HepG2 (cell line): ENCODE results near the gene ARHGEF3. TPM values are rescaled to one million over a fixed set of nuclear protein-coding genes. Genes with fewer than 3 reads are reported as not detected.

Experiments used
- ATAC-seq: fragments of 200-7000 bp; cut with Tn5 transposase; 3 replicates; pipeline ENCODE4 v1.9.1; 2020; ENCODE audit warnings: mild to moderate bottlenecking, moderate library complexity
- BruUV-seq: library from RNA; stranded (reverse); fragments of 400-500 nt; replicated peaks from 2 replicates; lab custom pipeline; 2021; lab: Mats Ljungman, UMichigan
- CTCF ChIA-PET: fragments of 300-600 bp; formaldehyde crosslinking; extraction: SDS; loops from one replicate; lab custom pipeline; 2021; ENCODE audit warnings: low total read pairs, inconsistent platforms, low intra/inter-chr PET ratio; lab: Yijun Ruan, JAX
- POLR2A ChIA-PET: fragments of 350-600 bp; sonication (Branson Sonifier 250); formaldehyde crosslinking; loops from one replicate; lab custom pipeline; 2020; ENCODE audit warnings: antibody characterized with exemption, inconsistent platforms; lab: Yijun Ruan, JAX
- DNase-seq: peaks from one replicate; pipeline ENCODE4 v3.0.0-alpha.2; 2015; ENCODE audit warnings: low spot score
- FAIRE-seq: peaks from 3 replicates; lab custom pipeline; 2011; peaks lifted over from hg19 to GRCh38; lab: Jason Lieb, UNC
- H2AFZ ChIP-seq: one replicate; pipeline ENCODE4 v1.6.1; 2011; ENCODE audit warnings: low read length, inconsistent platforms
- H3K27ac ChIP-seq: fragments of 300-600 bp; 3 replicates; pipeline ENCODE4 v1.8.0; 2011; ENCODE audit warnings: mixed run types, mild to moderate bottlenecking, mixed read lengths, low read length, inconsistent platforms; ENCODE audit not compliant: insufficient read depth; ENCODE audit errors: extremely low read length
- H3K27me3 ChIP-seq, 2 experiments: fragments of 200-600 bp in 1 of 2; 2 replicates in 1 of 2; 3 replicates in 1 of 2; pipeline versions ENCODE4 v1.6.0 to v1.8.0; 2011; ENCODE audit warnings: low read length in 2 of 2, mild to moderate bottlenecking in 2 of 2, moderate library complexity in 2 of 2, inconsistent platforms in 1 of 2; ENCODE audit not compliant: insufficient read depth in 2 of 2, control insufficient read depth in 1 of 2
- H3K36me3 ChIP-seq, 2 experiments: fragments of 200-600 bp in 1 of 2; replicated peaks in 1 of 2; 2 replicates in 1 of 2; 3 replicates in 1 of 2; pipeline versions ENCODE4 v1.5.1 to v1.8.0; 2011; ENCODE audit warnings: low read length in 2 of 2, inconsistent platforms in 1 of 2; ENCODE audit not compliant: insufficient read depth in 2 of 2, control insufficient read depth in 1 of 2
- H3K4me1 ChIP-seq: 2 replicates; pipeline ENCODE4 v1.5.1; 2012; ENCODE audit warnings: low read length, inconsistent platforms; ENCODE audit not compliant: insufficient read depth
- H3K4me2 ChIP-seq: 2 replicates; pipeline ENCODE4 v1.6.0; 2011; ENCODE audit warnings: low read depth, low read length, inconsistent platforms
- H3K4me3 ChIP-seq, 3 experiments: fragments of 200-600 bp in 1 of 3; sonication (generic), shearing (Covaris generic) in 1 of 3; replicated peaks in 1 of 3; 2 replicates each; pipeline ENCODE4 v1.5.1; 2011 to 2016; ENCODE audit warnings: low read length in 3 of 3, inconsistent platforms in 2 of 3, low read depth in 2 of 3, mild to moderate bottlenecking in 2 of 3, control low read depth in 1 of 3, mixed read lengths in 1 of 3; ENCODE audit not compliant: insufficient read depth in 1 of 3
- H3K79me2 ChIP-seq: one replicate; pipeline ENCODE4 v1.6.1; 2011; ENCODE audit warnings: low read length, inconsistent platforms; ENCODE audit not compliant: insufficient read depth
- H3K9ac ChIP-seq: 2 replicates; pipeline ENCODE4 v1.6.0; 2011; ENCODE audit warnings: mild to moderate bottlenecking, low read depth, low read length, inconsistent platforms; ENCODE audit not compliant: insufficient read depth
- H3K9me3 ChIP-seq: 2 replicates; pipeline ENCODE4 v1.5.1; 2012; ENCODE audit warnings: mild to moderate bottlenecking, low read length
- H4K20me1 ChIP-seq: 2 replicates; pipeline ENCODE4 v1.6.0; 2011; ENCODE audit warnings: inconsistent platforms, mild to moderate bottlenecking, low read length, moderate library complexity; ENCODE audit not compliant: insufficient read depth
- ADNP ChIP-seq: sonication (generic); formaldehyde crosslinking; IDR thresholded peaks from 2 replicates; pipeline ENCODE4 v1.4.0; 2020; ENCODE audit warnings: missing genetic modification reagents
- ARNT2 ChIP-seq: sonication (generic); formaldehyde crosslinking; IDR thresholded peaks from 2 replicates; pipeline ENCODE4 v1.8.0; 2022; ENCODE audit warnings: mild to moderate bottlenecking, low read depth, missing genetic modification reagents, moderate library complexity
- CREB1 ChIP-seq, 2 experiments: fragments of 450-650 bp in 1 of 2; IDR thresholded peaks; 2 replicates each; pipeline ENCODE4 v1.6.1; 2016 to 2017; ENCODE audit warnings: control low read depth in 1 of 2, mild to moderate bottlenecking in 1 of 2, missing compliant biosample characterization in 1 of 2, missing genetic modification characterization in 1 of 2
- CREBL2 ChIP-seq: sonication (generic); formaldehyde crosslinking; IDR thresholded peaks from 2 replicates; pipeline ENCODE4 v1.8.1; 2023; ENCODE audit warnings: missing genetic modification reagents, mild to moderate bottlenecking, borderline replicate concordance
- CREM ChIP-seq, 2 experiments: sonication (generic) in 1 of 2; formaldehyde crosslinking in 1 of 2; IDR thresholded peaks; 2 replicates each; pipeline versions ENCODE4 v1.4.0 to v1.6.1; 2016 to 2020; ENCODE audit warnings: antibody characterized with exemption in 1 of 2, mild to moderate bottlenecking in 1 of 2, missing genetic modification reagents in 1 of 2
- ELF3 ChIP-seq: IDR thresholded peaks from 2 replicates; pipeline ENCODE4 v1.6.1; 2016; ENCODE audit warnings: missing genetic modification reagents, missing compliant biosample characterization
- EP300 ChIP-seq, 3 experiments: sonication (generic) in 1 of 3; formaldehyde crosslinking in 1 of 3; IDR thresholded peaks; 2 replicates each; pipeline versions ENCODE4 v1.5.1 to v1.6.1; 2011 to 2020; ENCODE audit warnings: low read depth in 2 of 3, low read length in 2 of 3, borderline replicate concordance in 1 of 3, improper control_type of control experiment in 1 of 3, mild to moderate bottlenecking in 1 of 3, missing genetic modification reagents in 1 of 3, moderate library complexity in 1 of 3
- HDAC2 ChIP-seq: sonication (generic); formaldehyde crosslinking; IDR thresholded peaks from 2 replicates; pipeline ENCODE4 v1.4.0; 2020; ENCODE audit warnings: missing genetic modification reagents
- HOXA3 ChIP-seq: sonication (generic); formaldehyde crosslinking; IDR thresholded peaks from 2 replicates; pipeline ENCODE4 v1.5.0; 2020; ENCODE audit warnings: missing genetic modification reagents
- MYC ChIP-seq: sonication (generic); formaldehyde crosslinking; IDR thresholded peaks from 2 replicates; pipeline ENCODE4 v1.9.0; 2021; ENCODE audit warnings: missing genetic modification reagents, borderline replicate concordance
- PAXIP1 ChIP-seq: sonication (generic); formaldehyde crosslinking; conservative IDR thresholded peaks from 2 replicates; pipeline ENCODE4 v1.4.0; 2020; ENCODE audit warnings: mild to moderate bottlenecking, missing genetic modification reagents, moderate library complexity
- PLRG1 ChIP-seq: fragments of 450-650 bp; conservative IDR thresholded peaks from 2 replicates; pipeline ENCODE4 v1.6.1; 2016
- POGZ ChIP-seq: sonication (generic); formaldehyde crosslinking; IDR thresholded peaks from 2 replicates; pipeline ENCODE4 v1.4.0; 2020; ENCODE audit warnings: mild to moderate bottlenecking, missing genetic modification reagents
- PPARG ChIP-seq: conservative IDR thresholded peaks from 2 replicates; pipeline ENCODE4 v1.6.1; 2016; ENCODE audit warnings: missing biosample characterization, missing genetic modification reagents
- RCOR2 ChIP-seq: IDR thresholded peaks from 2 replicates; pipeline ENCODE4 v1.6.1; 2016; ENCODE audit warnings: missing biosample characterization, missing genetic modification reagents
- REL ChIP-seq: sonication (generic); formaldehyde crosslinking; conservative IDR thresholded peaks from 2 replicates; pipeline ENCODE4 v1.8.0; 2022; ENCODE audit warnings: mild to moderate bottlenecking, missing genetic modification reagents, moderate library complexity
- RFXAP ChIP-seq: sonication (generic); formaldehyde crosslinking; IDR thresholded peaks from 2 replicates; pipeline ENCODE4 v1.4.0; 2020; ENCODE audit warnings: missing genetic modification reagents, borderline replicate concordance
- TBL1XR1 ChIP-seq: fragments of 150-350 bp; IDR thresholded peaks from 2 replicates; pipeline ENCODE4 v1.6.1; 2014; ENCODE audit warnings: borderline replicate concordance, low read length; ENCODE audit not compliant: partially characterized antibody
- ZNF362 ChIP-seq: sonication (generic); formaldehyde crosslinking; IDR thresholded peaks from 2 replicates; pipeline ENCODE4 v1.4.0; 2020; ENCODE audit warnings: missing genetic modification reagents, mild to moderate bottlenecking, borderline replicate concordance
- ZNF383 ChIP-seq: sonication (generic); formaldehyde crosslinking; IDR thresholded peaks from 2 replicates; pipeline ENCODE4 v1.4.0; 2020; ENCODE audit warnings: missing genetic modification reagents, mild to moderate bottlenecking, borderline replicate concordance
- WGBS: methylation state at CpG from one replicate; pipeline ENCODE4 v1.1.6; 2017; ENCODE audit warnings: low lambda C conversion rate; 5-methylcytosine and 5-hydroxymethylcytosine counted together
- in situ Hi-C: cut with HindIII; loops from 2 replicates; pipeline ENCODE4 v1.10.0; 2017; ENCODE audit warnings: low pct_unique_long_range_greater_than_20kb; ENCODE audit not compliant: extremely low pct_ligation_motif_present
- intact Hi-C: fragments of 100-400 bp; cut with micrococcal nuclease; formaldehyde crosslinking; loops from one replicate; pipeline ENCODE4 v1.10.0; 2022; ENCODE audit not compliant: unreplicated experiment
- polyA plus RNA-seq, 8 experiments: library from polyadenylated mRNA; depleted of rRNA in 3 of 8; stranded (reverse) in 7 of 8; unstranded in 1 of 8; fragments of >200 nt; fragmentation: Illumina TruSeq in 4 of 8; extraction: Trizol in 4 of 8; gene quantifications; 2 replicates each; pipeline versions ENCODE4 v1.2.1 to v1.2.3, GENCODE V29; 2011 to 2016; ENCODE audit warnings: low read depth in 4 of 8, missing spikeins in 1 of 8, mixed read lengths in 1 of 8; ENCODE audit not compliant: insufficient read depth in 1 of 8
- total RNA-seq, 5 experiments: library from RNA; depleted of rRNA; stranded (reverse); fragments of >200 nt; fragmentation: Illumina TruSeq; extraction: Trizol; gene quantifications; 2 replicates each; pipeline ENCODE4 v1.2.3, GENCODE V29; 2016; ENCODE audit warnings: low read depth in 1 of 5

Gene ARHGEF3
- total and polyA plus RNA-seq, 2 of the 13 experiments (the other 11 are each of a cell fraction or from before 2014, with no cell fraction given): 14.8 to 23.1 TPM

- Histone ChIP-seq H3K4me3 (no peak overlapping the region), H3K4me1 (peaks cover 59% of the 10 kb centered on the region), H4K20me1 (no peaks in the 10 kb centered on the region), H3K9me3 (no peaks in the 10 kb centered on the region), H2AFZ (no peak overlapping the region), H3K27ac (no peak overlapping the region), H3K36me3 (peaks cover 0 to 2% of the 10 kb centered on the region in 2 experiments; a peak in 3 of 5 replicates), H3K4me2 (no peak overlapping the region), H3K79me2 (peaks cover 80% of the 10 kb centered on the region), H3K27me3 (no peaks in the 10 kb centered on the region), H3K9ac (no peak overlapping the region)
- 96% methylated on average over 1 of the region's 1 CpG for WGBS
- FAIRE-seq: peak; percentile 68
- DNase-seq: peak; percentile 73
- in situ Hi-C loops: no loop called here
- ChIA-PET CTCF (no interaction called here), POLR2A (interaction anchor here (0.6 to 2.3 kb wide), 3 partner anchors 8 to 26 kb away, joined by 3 to 6 read pairs (median 4); no protein-coding TSS in a partner anchor)
- intact Hi-C loops: no loop called here
- BruUV-seq: no TSS peak
- peak; percentile 84 for ATAC-seq
- no peak for TF ChIP-seq ARNT2 (CRISPR knock-in tag)
- TF ChIP-seq CREM (IDR thresholded peaks at IDR 0.05): 0 out of 2 replicates have a peak, but pooled peaks have one; percentile 15
- no peak for TF ChIP-seq CREM (CRISPR knock-in tag; IDR thresholded peaks at IDR 0.05)
- TF ChIP-seq PAXIP1 (CRISPR knock-in tag): 0 out of 2 replicates have a peak, but pooled peaks have one; percentile 25
- TF ChIP-seq ELF3 (CRISPR knock-in tag): 0 out of 2 replicates have a peak, but pooled peaks have one; percentile 29
- TF ChIP-seq MYC (CRISPR knock-in tag): no peak
- no peak for TF ChIP-seq CREBL2 (CRISPR knock-in tag)
- no peak for TF ChIP-seq ADNP
- TF ChIP-seq TBL1XR1: peak; percentile 24
- 0 out of 2 replicates have a peak, but pooled peaks have one; percentile 59 for TF ChIP-seq RCOR2 (CRISPR knock-in tag)
- no peak for TF ChIP-seq PLRG1
- TF ChIP-seq ZNF383 (CRISPR knock-in tag): no peak
- TF ChIP-seq POGZ (CRISPR knock-in tag): peak; percentile 47; the same call in 1 of the 2 replicates
- no peak for TF ChIP-seq RFXAP (CRISPR knock-in tag)
- no peak for TF ChIP-seq REL (CRISPR knock-in tag)
- peak in 1 of 2 experiments; percentile 39; a peak in 1 of 4 replicates for TF ChIP-seq EP300 (IDR thresholded peaks at IDR 0.05; ENCODE audit: low read depth in 2 of 2, low read length in 2 of 2)
- TF ChIP-seq EP300 (CRISPR knock-in tag; IDR thresholded peaks at IDR 0.05; ENCODE audit: borderline replicate concordance): no peak
- TF ChIP-seq CREB1 (IDR thresholded peaks at IDR 0.05): no peak
- TF ChIP-seq CREB1 (CRISPR knock-in tag; IDR thresholded peaks at IDR 0.05): peak; percentile 41; the same call in 1 of the 2 replicates
- TF ChIP-seq HOXA3 (CRISPR knock-in tag): peak; percentile 52; the same call in 1 of the 2 replicates
- peak; percentile 44; the same call in 1 of the 2 replicates for TF ChIP-seq ZNF362 (CRISPR knock-in tag)
- TF ChIP-seq HDAC2 (CRISPR knock-in tag): peak; percentile 26; the same call in 1 of the 2 replicates
- 0 out of 2 replicates have a peak, but pooled peaks have one; percentile 28 for TF ChIP-seq PPARG (CRISPR knock-in tag)
Measured at GRCh38 chr3:56792193-56792592, 9.6 kb downstream of the ARHGEF3 start.
